ENCODE measurements around the gene FGF5. TPM values are rescaled to one million over a fixed set of nuclear protein-coding genes. Genes with fewer than 3 reads are reported as not detected.

Gene FGF5
- total RNA-seq, 4 donors from 2014 or later = 0.03 TPM; not detected in 3

DNA sequence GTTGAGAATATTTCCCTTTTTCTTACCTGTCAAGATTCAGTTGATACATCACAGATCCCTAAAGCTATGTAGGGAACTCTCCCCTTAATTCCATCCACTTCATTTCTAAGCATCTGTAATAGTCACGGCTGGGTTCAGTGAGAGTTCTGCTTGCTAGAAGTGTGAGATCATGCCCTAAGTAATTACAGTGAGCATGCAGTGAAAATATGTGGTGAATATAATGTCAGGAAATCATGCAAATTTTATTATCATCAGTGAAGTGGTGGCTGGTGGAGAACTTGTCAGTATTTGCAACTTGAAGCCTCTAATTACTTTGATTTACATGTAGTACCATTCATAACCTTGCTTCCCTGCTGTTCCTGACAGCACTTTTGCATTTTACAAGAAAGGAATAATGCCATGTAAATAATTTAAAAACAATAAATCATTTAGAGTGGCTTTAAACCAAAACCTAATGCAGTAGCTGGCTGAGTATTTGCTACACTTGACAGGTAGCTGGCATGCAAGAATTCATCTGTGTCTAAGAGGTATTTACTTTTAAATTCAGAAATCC lies 40.8 kb downstream of the FGF5 start:
- no peak for DNase-seq (ENCODE audit: low spot score in 2 of 2)
- H3K4me3 ChIP-seq (ENCODE audit: low read depth, poor library complexity, severe bottlenecking) = no peak overlapping the region
- WGBS, 2 donors = 18 to 24% methylated on average over 1 of the region's 1 CpG
- TF ChIP-seq, protein P1, sequence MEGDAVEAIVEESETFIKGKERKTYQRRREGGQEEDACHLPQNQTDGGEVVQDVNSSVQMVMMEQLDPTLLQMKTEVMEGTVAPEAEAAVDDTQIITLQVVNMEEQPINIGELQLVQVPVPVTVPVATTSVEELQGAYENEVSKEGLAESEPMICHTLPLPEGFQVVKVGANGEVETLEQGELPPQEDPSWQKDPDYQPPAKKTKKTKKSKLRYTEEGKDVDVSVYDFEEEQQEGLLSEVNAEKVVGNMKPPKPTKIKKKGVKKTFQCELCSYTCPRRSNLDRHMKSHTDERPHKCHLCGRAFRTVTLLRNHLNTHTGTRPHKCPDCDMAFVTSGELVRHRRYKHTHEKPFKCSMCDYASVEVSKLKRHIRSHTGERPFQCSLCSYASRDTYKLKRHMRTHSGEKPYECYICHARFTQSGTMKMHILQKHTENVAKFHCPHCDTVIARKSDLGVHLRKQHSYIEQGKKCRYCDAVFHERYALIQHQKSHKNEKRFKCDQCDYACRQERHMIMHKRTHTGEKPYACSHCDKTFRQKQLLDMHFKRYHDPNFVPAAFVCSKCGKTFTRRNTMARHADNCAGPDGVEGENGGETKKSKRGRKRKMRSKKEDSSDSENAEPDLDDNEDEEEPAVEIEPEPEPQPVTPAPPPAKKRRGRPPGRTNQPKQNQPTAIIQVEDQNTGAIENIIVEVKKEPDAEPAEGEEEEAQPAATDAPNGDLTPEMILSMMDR (IDR thresholded peaks at IDR 0.05) = no peak
- no peak for TF ChIP-seq POLR2A (IDR thresholded peaks at IDR 0.05)
- intact Hi-C loops (cut with DNase I; ENCODE audit: low total_unique reads) = no loop called here

DNA sequence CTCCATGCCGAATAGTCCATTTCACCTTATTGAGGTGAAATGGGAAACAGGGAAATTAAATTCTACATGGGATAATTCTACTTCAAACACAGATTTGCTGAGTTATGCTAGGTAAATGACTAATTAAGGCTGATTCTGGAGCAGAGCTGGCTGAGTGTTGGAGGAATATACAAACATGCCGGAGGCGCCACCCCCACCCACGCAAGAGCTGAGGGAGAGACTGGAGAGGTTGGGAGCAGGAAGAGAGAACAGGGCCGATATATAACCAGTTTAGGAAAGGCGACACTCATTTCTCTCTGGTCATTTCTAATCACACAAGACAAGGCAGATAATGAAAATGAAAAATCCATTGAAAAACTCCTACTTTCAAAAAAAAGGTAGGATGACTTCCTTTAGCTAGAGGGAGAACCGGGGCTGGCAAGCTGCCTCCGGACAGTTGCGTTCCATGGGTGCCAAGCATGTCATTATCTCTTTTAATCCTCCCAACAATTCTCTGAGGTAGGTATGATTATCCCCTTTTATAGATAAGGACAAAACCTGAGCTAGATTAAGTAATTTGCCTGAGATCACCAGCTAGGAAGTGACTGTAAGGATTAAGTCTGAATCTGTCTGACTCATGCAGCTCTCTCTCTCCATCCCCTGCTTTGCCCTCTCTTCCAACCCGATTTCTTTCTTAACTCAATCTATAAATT lies 41.5 kb downstream of the FGF5 start:
- intact Hi-C loops (cut with DNase I; ENCODE audit: low total_unique reads) = no loop called here
- no peak overlapping the region for H3K4me3 ChIP-seq (ENCODE audit: low read depth, poor library complexity, severe bottlenecking)
- 33 to 40% methylated on average over 10 of the region's 10 CpGs for WGBS, 2 donors
- TF ChIP-seq, protein P1 (IDR thresholded peaks at IDR 0.05) = no peak
- TF ChIP-seq POLR2A (IDR thresholded peaks at IDR 0.05) = no peak
- no peak for DNase-seq (ENCODE audit: low spot score in 2 of 2)

DNA sequence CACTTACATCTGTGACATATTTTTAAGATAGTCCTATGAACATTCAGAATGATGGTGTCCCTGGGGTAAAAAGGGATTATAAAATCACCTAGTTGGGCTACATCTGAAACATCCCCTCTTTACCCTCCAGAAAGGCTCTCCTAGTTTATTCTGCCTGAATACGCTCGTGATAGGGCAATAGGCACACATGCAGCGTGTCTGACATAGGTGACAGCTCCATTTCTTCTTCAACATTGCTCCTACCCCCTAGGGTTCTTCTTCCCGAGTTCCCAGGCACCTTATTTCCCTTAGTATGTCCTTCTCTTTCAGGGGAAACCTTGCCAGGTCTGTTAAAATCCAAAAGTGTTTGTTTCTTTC lies 42.0 kb downstream of the FGF5 start:
- no peak overlapping the region for H3K4me3 ChIP-seq (ENCODE audit: low read depth, poor library complexity, severe bottlenecking)
- 49 to 51% methylated on average over 4 of the region's 4 CpGs for WGBS, 2 donors
- DNase-seq (ENCODE audit: low spot score in 2 of 2) = no peak
- intact Hi-C loops (cut with DNase I; ENCODE audit: low total_unique reads) = no loop called here
- TF ChIP-seq POLR2A (IDR thresholded peaks at IDR 0.05) = no peak
- TF ChIP-seq, protein P1 (IDR thresholded peaks at IDR 0.05) = no peak

DNA sequence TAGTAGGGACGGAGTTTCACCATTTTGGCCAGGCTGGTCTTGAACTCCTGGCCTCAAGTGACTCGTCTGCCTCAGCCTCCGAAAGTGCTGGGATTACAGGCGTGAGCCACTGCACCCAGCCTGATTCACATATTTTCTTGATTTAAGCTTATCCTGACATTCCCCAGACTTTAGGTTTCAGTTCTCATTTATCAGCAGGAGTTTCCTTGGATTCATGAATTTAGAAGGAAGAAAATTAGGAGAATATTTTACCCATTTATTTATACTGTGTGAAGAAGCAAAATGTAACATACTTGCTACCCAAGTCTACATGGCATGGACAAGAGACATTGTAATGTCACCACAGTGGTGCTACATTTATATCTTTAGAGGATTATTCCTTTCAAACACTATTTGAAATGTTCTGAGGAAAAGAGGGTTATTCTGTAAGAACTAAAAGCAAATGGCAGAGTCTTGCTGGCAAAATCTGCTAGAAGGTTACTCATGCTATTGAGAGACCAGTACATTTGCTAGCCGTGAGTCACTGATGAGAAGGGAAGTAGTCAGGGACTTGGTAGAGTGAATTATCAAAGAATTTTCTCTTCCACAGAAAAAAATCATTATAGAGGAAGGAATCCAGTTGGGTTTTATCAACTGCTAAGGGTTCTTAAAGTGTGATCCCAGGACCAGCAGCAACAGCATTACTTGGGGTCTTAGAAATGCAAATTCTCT lies 43.0 kb downstream of the FGF5 start:
- intact Hi-C loops (cut with DNase I; ENCODE audit: low total_unique reads) = no loop called here
- no peak for DNase-seq (ENCODE audit: low spot score in 2 of 2)
- WGBS, 2 donors = 49 to 78% methylated on average over 5 of the region's 5 CpGs
- TF ChIP-seq, protein P1 (IDR thresholded peaks at IDR 0.05) = no peak
- TF ChIP-seq POLR2A (IDR thresholded peaks at IDR 0.05) = no peak
- no peak overlapping the region for H3K4me3 ChIP-seq (ENCODE audit: low read depth, poor library complexity, severe bottlenecking)

DNA sequence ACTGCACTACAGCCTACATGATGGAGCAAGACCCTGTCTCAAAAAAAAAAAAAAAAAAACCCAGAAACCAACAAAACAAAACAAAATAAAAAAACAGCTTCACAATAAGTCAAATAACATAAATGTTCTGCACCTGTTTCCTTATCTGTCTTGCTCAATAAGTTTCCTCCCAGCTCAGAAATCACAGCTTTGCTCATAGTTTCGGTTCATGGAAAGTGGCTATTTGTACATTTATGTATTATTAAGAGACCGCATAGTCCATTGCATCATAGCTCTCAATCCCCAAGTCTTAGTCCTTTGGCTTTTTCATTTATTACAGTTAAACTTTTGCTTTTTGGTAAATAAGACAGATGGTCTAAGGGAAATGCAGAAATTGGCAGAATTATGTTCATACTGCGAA lies 44.7 kb downstream of the FGF5 start:
- DNase-seq (ENCODE audit: low spot score in 2 of 2) = no peak
- TF ChIP-seq, protein P1 (IDR thresholded peaks at IDR 0.05) = no peak
- TF ChIP-seq POLR2A (IDR thresholded peaks at IDR 0.05) = no peak
- intact Hi-C loops (cut with DNase I; ENCODE audit: low total_unique reads) = no loop called here
- no peak overlapping the region for H3K4me3 ChIP-seq (ENCODE audit: low read depth, poor library complexity, severe bottlenecking)
- WGBS, 2 donors = 87 to 90% methylated on average over 3 of the region's 3 CpGs

Measured in lower leg skin (tissue), 4 donors.